NCI-H1417 treated with DMSO at 0.1 percent for 48 hours (cell line): ENCODE data around the gene GRWD1.
A peak's percentile ranks its signal among the peaks of the same experiment; 100 is the strongest.

Experiments
- DNase-seq: peaks from one replicate; lab custom pipeline; 2025; lab: John Stamatoyannopoulos, UW

The GRWD1 gene

DNA sequence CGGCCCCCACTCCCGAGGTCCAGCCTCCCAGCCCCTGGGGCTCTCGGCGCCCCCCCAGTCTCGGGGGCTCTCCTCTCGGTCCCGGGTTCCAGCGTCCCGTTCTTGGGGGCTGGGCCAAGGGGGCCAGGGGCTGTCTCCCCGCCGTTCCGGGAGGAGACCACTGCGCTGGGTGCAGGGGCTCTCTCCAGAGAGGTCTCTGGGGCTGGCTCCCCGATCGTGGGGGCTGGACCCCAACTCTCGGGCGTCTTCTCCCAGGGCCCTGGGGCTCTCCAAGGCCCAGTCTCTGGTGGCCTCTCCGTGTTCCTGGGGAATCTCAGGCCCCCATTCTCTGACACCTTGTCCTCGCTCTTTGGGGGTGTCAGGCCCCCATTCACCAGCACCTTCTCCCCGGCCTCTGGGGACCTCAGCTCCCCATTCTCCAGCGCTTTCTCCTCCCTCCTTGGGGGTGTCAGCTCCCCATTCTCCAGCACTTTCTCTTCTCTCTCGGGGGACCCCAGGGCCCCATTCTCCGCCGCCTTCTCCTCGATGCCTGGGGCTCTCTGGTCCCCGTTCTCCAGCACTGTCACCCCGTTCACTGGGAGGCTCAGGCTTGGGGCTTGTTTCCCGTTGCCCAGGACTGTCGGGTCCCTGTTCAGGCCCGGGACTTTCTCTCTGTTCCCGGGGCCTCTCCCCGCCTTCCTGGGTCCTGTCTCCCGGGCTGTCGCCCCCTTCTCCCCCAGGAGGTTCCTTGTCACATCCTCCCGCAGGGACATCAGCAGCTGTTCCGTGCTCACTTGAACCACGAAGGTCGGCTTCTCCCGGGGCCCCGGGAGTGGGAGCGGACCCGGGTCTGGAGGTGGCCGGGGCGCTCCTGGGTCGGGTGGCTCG is 52.2 kb downstream of the GRWD1 start:
- DNase-seq, result no peak

DNA sequence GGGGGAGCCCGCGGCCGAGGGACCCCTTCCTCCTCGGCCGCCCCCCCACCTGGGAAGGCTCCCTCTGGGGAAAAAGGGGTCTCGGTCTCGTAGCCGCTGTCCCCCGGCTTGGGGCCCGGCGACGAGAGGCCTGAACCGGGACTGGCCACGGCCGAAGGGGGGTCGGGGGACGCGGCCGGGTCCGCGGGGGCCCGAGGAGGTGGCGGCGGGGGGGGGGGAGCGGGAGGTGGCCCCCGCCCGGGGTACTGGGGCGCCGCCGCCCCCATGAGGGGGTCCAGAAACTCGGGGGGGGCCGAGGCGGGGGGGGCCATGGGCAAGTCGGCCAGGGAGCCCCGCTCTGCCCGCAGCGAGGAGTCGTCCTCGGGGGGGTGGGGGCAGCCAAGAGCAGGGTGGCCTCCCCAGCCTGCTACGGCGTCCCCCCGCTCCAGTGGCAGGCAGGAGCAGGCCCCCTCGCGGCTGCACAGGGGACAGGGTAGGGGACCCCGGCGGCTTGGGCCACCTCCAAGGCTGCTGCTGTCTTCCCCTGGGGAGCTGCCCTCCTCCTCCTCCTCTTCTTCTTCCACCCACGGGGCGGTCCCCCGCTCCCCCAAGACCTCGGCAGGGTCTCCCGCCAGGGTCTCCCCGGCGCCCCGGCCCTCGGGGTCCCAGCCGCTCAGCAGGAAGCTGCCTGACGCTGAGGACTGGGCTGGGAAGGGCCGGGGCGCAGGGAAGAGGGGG is 53.0 kb downstream of the GRWD1 start:
- no peak for DNase-seq

DNA sequence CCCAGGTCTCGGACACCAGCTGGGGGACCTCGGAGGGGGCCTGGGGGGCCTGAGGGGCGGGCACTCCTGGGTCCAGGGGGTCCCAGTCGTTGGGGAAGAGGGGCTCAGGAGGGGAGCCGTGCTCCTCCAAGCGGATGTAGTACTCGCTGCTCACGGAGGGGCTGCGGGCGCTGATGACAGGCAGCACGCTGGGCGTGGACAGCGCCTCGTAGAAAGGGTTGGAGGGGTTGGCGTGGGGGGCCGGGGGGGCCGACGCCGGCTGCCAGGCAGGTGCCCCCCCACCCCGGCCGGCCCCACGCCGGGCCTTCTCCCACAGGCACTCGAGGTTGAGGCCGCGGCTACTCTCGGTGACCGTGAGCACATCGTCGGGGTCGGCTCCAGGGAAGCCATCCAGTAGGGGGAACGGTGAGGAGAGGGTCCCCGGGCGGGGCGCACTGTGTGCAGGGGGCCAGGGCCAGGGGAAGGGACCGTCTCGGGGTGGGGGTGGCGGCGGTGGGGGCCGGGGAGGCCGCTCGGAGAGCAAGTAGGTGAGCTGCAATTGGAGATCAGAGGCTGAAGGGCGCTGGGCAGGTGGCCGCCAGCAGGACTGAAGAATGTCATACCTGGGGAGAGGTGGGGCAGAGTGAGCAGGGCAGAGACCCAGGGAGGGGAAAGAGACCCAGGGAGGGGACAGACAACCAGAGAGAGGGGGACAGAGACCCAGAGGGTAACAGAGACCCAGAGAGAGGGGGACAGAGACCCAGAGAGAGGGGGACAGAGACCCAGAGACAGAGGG is 53.7 kb downstream of the GRWD1 start:
- DNase-seq, result no peak

DNA sequence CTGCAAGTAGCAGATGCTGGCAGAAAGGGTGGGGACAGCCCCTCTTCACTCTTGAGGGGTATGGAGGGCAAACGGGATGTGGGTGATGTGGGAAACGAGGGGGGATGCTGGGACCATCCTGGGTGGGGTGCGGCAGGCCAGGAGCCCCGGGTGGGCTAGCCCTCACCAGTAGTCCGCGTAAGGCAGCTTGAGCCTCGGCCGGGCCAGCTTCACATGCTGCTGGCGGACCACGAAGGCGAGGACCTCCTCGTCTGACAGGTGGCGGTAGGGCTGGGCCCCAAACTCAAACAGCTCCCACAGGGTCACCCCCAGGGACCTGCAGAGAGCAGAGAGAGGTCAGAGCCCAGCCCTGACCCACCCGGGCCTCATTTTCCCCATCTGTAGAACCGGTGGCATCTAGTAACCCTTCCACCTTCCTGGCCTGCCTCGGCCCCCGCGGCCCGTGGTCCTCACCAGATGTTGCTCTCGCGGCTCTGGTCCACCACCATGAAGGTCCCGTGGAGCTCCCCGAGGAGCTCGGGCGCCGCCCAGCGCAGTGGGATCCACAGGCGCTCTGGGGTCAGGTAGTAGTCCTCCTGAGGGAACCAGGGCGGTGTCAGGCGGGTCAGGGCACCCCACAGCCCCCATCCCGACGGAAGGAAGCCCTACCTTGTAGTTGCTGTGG is 55.2 kb downstream of the GRWD1 start:
- no peak for DNase-seq

DNA sequence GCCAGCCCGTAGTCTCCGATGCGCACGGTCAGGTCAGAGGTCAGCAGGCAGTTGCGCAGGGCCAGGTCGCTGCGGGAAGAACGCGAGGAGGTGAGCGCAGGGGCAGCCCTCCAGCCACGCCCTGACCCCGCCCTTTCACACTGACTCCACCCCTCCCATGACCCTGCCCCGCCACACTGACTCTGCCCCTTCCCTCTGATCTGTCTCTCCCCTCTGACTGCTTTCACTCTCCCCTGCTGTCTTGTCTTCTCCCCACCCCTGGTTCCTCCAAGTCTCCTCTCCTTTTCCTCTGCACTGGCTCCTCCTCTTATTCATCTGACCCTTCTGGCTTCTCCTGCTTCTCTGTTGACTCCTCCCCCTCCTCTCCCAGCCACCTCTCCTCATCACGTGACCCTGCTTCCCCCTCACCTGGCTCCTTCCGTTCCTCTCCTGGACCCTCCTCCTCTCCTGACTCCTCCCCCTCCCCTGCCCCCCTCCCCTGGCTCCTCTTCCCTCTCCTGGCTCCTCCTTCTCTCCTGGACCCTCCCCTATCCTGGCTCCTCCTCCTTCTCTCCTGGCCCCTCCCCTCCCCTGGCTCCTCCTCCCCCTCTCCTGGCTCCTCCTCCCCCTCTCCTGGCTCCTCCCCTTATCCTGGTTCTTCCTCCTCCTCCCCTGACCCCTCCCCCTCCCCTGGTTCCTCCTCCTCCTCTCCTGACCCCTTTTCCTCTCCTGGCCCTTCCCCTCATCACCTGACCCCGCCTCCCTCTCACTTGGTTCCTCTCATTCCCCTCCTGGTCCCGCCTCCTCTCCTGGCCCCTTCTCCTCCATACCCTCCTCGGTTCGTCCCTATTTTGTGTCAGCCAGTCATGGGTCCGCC is 55.9 kb downstream of the GRWD1 start:
- peak; percentile 92 for DNase-seq

DNA sequence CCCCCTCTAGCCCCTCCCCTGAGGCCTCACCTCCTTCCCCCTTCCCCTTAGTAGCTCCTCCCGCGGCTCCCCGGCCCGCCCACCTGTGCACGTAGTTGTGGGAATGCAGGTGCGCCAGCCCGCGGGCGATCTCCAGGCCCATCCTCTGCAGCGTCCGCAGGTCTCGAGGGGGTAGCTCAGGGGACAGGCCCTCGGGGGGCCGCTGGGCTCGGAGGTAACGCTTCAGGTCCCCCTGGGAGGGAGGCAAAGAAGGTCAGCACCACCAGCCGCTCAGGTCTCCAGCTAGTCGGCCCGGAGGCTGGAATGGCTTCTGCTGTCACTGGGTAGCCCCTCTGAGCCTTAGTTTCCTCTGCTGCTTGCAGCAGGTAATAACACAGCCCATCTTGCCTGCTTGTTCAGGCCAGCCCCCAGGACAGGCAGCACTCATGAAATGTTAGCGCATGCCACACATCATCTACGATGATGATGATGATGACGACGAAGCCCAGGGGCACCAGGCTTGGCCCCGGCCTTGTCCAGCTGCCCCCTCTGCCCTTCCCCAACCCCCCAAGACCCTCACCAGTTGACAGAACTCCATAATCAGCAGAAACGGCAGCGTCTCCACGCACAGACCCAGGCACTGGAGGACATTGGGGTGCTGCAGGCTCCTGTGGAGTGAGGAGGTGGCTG is 56.7 kb downstream of the GRWD1 start:
- no peak for DNase-seq

DNA sequence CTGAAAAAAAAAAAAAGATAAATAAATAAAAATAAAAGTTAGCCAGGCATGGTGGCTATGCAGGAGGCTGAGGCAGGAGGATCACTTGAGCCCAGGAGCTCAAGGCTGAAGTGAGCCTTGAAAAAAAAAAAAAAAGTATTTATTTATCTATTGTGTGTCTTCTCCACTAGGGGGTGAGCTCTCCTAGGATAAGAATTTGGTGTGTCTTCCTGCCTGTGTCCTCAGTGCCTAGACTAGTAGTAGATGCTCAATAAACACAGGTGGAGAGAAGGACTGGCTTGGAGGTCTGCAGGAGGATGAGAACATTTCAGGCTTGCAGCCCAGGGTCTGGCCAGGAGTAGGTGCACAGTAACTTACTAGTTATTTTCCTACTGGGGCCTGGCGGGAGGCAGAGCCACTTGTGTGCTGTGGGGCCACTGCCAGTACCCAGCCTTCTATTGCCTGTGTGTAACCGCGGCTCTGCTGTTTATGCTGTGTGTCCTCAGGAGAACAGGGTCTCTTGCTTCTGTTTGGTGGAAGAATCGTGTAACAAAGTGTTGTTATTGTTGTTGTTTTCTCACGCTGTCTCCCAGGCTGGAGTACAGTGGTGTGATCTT is 60.5 kb downstream of the GRWD1 start:
- DNase-seq, result no peak
